ENCODE results near the gene RSU1.

GRCh38 chr10:16566202-16566805 lies 250.9 kb downstream of the RSU1 start:
- TF ChIP-seq CTCF (IDR thresholded peaks at IDR 0.05; ENCODE audit: low read depth, low read length) (no peak), EZH2phosphoT487 (IDR thresholded peaks at IDR 0.05; ENCODE audit: low read depth) (no peak)
